Measurements from ENCODE around the gene DYSF.

The DYSF gene

GRCh38 chr2:71530211-71530610, 76.8 kb downstream of the DYSF start:
- DNase-seq (ENCODE audit: low read depth, low spot score), result no peak

- DNase-seq (ENCODE audit: low read depth, low spot score), result peak; percentile 48
These were observed 77.4 kb downstream of the DYSF start for GRCh38 chr2:71530641-71531332.

- peak; percentile 31 for DNase-seq (ENCODE audit: low read depth, low spot score)
These were observed 78.2 kb downstream of the DYSF start for GRCh38 chr2:71531522-71532047.

- no peak for DNase-seq (ENCODE audit: low read depth, low spot score)
These were observed 79.0 kb downstream of the DYSF start for GRCh38 chr2:71532327-71532726.

GRCh38 chr2:71534201-71534600, 80.8 kb downstream of the DYSF start:
- DNase-seq (ENCODE audit: low read depth, low spot score), result no peak

GRCh38 chr2:71534826-71535225, 81.5 kb downstream of the DYSF start:
- DNase-seq (ENCODE audit: low read depth, low spot score), result no peak

- no peak for DNase-seq (ENCODE audit: low read depth, low spot score)
These were observed 82.2 kb downstream of the DYSF start for GRCh38 chr2:71535526-71535925.

GRCh38 chr2:71536226-71536671, 82.9 kb downstream of the DYSF start:
- DNase-seq (ENCODE audit: low read depth, low spot score), result no peak

GRCh38 chr2:71538241-71538640, 84.9 kb downstream of the DYSF start:
- DNase-seq (ENCODE audit: low read depth, low spot score), result no peak

GRCh38 chr2:71538656-71539265, 85.4 kb downstream of the DYSF start:
- no peak for DNase-seq (ENCODE audit: low read depth, low spot score)

- no peak for DNase-seq (ENCODE audit: low read depth, low spot score)
These were observed 87.5 kb downstream of the DYSF start for GRCh38 chr2:71540818-71541217.

- no peak for DNase-seq (ENCODE audit: low read depth, low spot score)
These were observed 91.7 kb downstream of the DYSF start for GRCh38 chr2:71544919-71545571.

- peak; percentile 84 for DNase-seq (ENCODE audit: low read depth, low spot score)
These were observed 92.4 kb downstream of the DYSF start for GRCh38 chr2:71545572-71546274.

- DNase-seq (ENCODE audit: low read depth, low spot score), result no peak
These were observed 92.9 kb downstream of the DYSF start for GRCh38 chr2:71546275-71546638.

GRCh38 chr2:71546777-71547281, 93.5 kb downstream of the DYSF start:
- DNase-seq (ENCODE audit: low read depth, low spot score), result no peak

GRCh38 chr2:71547616-71548285, 94.4 kb downstream of the DYSF start:
- no peak for DNase-seq (ENCODE audit: low read depth, low spot score)

GRCh38 chr2:71548646-71549425, 95.5 kb downstream of the DYSF start:
- peak; percentile 73 for DNase-seq (ENCODE audit: low read depth, low spot score)

GRCh38 chr2:71550801-71551630, 97.7 kb downstream of the DYSF start:
- no peak for DNase-seq (ENCODE audit: low read depth, low spot score)

GRCh38 chr2:71551631-71551915, 98.2 kb downstream of the DYSF start:
- no peak for DNase-seq (ENCODE audit: low read depth, low spot score)

GRCh38 chr2:71552356-71552755, 99.0 kb downstream of the DYSF start:
- no peak for DNase-seq (ENCODE audit: low read depth, low spot score)

All from astrocyte of the hippocampus (primary cell).